ENCODE measurements around the gene LAPTM5. TPM values are rescaled to one million over a fixed set of nuclear protein-coding genes. Genes with fewer than 3 reads are reported as not detected.

Gene LAPTM5
- total RNA-seq, 4 donors from 2014 or later: 25.3 to 97.3 (median 46.4) TPM

GRCh38 chr1:30776097-30777059 is 18.8 kb upstream of the LAPTM5 start:
- Histone ChIP-seq H3K36me3 (no peaks in the 10 kb centered on the region), H3K4me3 (replicated peaks in 1 of 3) (no peak overlapping the region), H3K27me3 (no peaks in the 10 kb centered on the region), H3K27ac (no peak overlapping the region), H3K4me1 (no peaks in the 10 kb centered on the region), H3K9me3 (no peaks in the 10 kb centered on the region)
- intact Hi-C loops (cut with DNase I): no loop called here
- no peak for TF ChIP-seq CTCF (IDR thresholded peaks at IDR 0.05)
- DNase-seq: no peak
- WGBS, 2 donors: 91 to 92% methylated on average over 16 to 18 of the region's 18 CpGs

GRCh38 chr1:30775433-30775975 is 17.9 kb upstream of the LAPTM5 start:
- Histone ChIP-seq H3K27ac (peak overlapping the region in 1 of 3 donors; percentile 63), H3K4me1 (no peaks in the 10 kb centered on the region), H3K4me3 (replicated peaks in 1 of 3) (no peak overlapping the region), H3K9me3 (no peaks in the 10 kb centered on the region), H3K36me3 (no peaks in the 10 kb centered on the region), H3K27me3 (no peaks in the 10 kb centered on the region)
- DNase-seq: no peak
- intact Hi-C loops (cut with DNase I): no loop called here
- WGBS, 2 donors: 85 to 88% methylated on average over 12 of the region's 12 CpGs
- TF ChIP-seq CTCF (IDR thresholded peaks at IDR 0.05) (no peak), POLR2A (IDR thresholded peaks at IDR 0.05) (no peak)

GRCh38 chr1:30774550-30775432 is 17.2 kb upstream of the LAPTM5 start:
- Histone ChIP-seq H3K36me3 (no peaks in the 10 kb centered on the region), H3K27ac (peak overlapping the region in 2 of 3 donors; percentile 12 to 63), H3K4me1 (no peaks in the 10 kb centered on the region), H3K27me3 (no peaks in the 10 kb centered on the region), H3K4me3 (replicated peaks in 1 of 3) (no peak overlapping the region), H3K9me3 (no peaks in the 10 kb centered on the region)
- TF ChIP-seq POLR2A (IDR thresholded peaks at IDR 0.05): no peak
- TF ChIP-seq CTCF (IDR thresholded peaks at IDR 0.05): no peak
- 50 to 76% methylated on average over 19 to 21 of the region's 22 CpGs for WGBS, 2 donors
- intact Hi-C loops (cut with DNase I): loop anchor here (5.0 kb wide), 1 partner anchor 37 kb away; no protein-coding TSS in a partner anchor
- peak; percentile 30 to 41 for DNase-seq

- Histone ChIP-seq H3K36me3 (no peaks in the 10 kb centered on the region), H3K4me1 (no peaks in the 10 kb centered on the region), H3K27ac (no peak overlapping the region), H3K9me3 (no peaks in the 10 kb centered on the region), H3K4me3 (replicated peaks in 1 of 3) (no peak overlapping the region), H3K27me3 (no peaks in the 10 kb centered on the region)
- intact Hi-C loops (cut with DNase I): loop anchor here (5.0 kb wide), 1 partner anchor 37 kb away; no protein-coding TSS in a partner anchor
- WGBS, 2 donors: 62 to 78% methylated on average over 7 of the region's 7 CpGs
- no peak for DNase-seq
- TF ChIP-seq POLR2A (IDR thresholded peaks at IDR 0.05): no peak
- no peak for TF ChIP-seq CTCF (IDR thresholded peaks at IDR 0.05)
These were observed 16.3 kb upstream of the LAPTM5 start for GRCh38 chr1:30773722-30774358.

Data from thyroid gland (tissue), 4 donors.